ENCODE results near the gene VAMP1.

VAMP1 gene

DNA sequence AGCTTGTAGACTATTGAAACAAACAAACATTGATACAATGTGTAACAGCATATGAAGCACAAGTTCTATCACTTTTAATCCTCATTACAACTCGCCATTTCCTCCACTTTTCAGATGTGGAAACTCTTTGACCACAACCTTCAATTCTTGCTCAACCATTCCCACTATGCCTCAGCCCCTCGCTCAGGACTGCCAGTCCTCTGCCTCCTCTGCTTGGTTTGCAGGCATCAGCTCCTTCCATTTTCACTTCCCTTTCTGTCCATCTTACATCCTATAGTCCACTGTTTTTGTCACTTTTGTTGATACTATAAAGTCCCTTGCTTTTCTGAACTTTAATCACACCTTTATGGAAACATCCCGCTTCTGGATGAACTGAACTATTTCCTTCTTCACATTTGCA is 53.9 kb downstream of the VAMP1 start:
- DNase-seq (peak; percentile 27), ATAC-seq (replicated peaks) (peak; percentile 77 to 96)
- Mint-ChIP-seq H3K27me3 (peaks cover 9 to 22% of the 10 kb centered on the region in 2 donors), H3K4me3 (no peak overlapping the region), H3K4me1 (peaks cover 10% of the 10 kb centered on the region in 2 donors), H3K36me3 (no peaks in the 10 kb centered on the region), H3K27ac (no peak overlapping the region), H3K9me3 (no peaks in the 10 kb centered on the region)

Measured in stimulated activated naive B cell treated with anti-CD40 and anti-IgM and Interleukin-4, amounts not matched to agents 10 μg/mL and 1 μg/mL and 100 μg/mL, for 72 hours (primary cell).